HAP-1 (cell line): ENCODE results near the gene ZNHIT1.
A peak's percentile ranks its signal among the peaks of the same experiment; 100 is the strongest.
"Not testable (repeated sequence)": the region's sequence is repeated elsewhere in the genome, so short reads cannot be mapped to it uniquely, and the experiment has no call there.

Experiments
- DNase-seq, 2 experiments: peaks; one replicate each; pipeline ENCODE4 v3.0.0-alpha.2; 2016 to 2020; ENCODE audit warnings: low spot score in 2 of 2
- H3K27me3 ChIP-seq: fragments of 250-450 bp; sonication (Bioruptor Pico); 2 replicates; pipeline ENCODE4 v1.5.1; 2020; ENCODE audit warnings: low read depth, mild to moderate bottlenecking, moderate library complexity
- H3K36me3 ChIP-seq: fragments of 250-450 bp; sonication (Bioruptor Pico); replicated peaks from 2 replicates; pipeline ENCODE4 v1.5.1; 2020; ENCODE audit warnings: mild to moderate bottlenecking
- H3K4me1 ChIP-seq: fragments of 250-450 bp; sonication (Bioruptor Pico); 2 replicates; pipeline ENCODE4 v1.5.1; 2020; ENCODE audit warnings: mild to moderate bottlenecking
- H3K4me3 ChIP-seq: fragments of 250-450 bp; sonication (Bioruptor Pico); 2 replicates; pipeline ENCODE4 v1.5.1; 2020; ENCODE audit warnings: mild to moderate bottlenecking, moderate library complexity
- H3K9me3 ChIP-seq: fragments of 250-450 bp; sonication (Bioruptor Pico); 2 replicates; pipeline ENCODE4 v1.5.1; 2020; ENCODE audit warnings: mild to moderate bottlenecking, moderate library complexity
- in situ Hi-C: fragments of 300-500 bp; cut with MboI; formaldehyde crosslinking; loops from 3 replicates; pipeline ENCODE4 v1.14.3; 2020; ENCODE audit warnings: low sequenced_read_pairs, inconsistent platforms, mixed read lengths

ZNHIT1 gene

DNA sequence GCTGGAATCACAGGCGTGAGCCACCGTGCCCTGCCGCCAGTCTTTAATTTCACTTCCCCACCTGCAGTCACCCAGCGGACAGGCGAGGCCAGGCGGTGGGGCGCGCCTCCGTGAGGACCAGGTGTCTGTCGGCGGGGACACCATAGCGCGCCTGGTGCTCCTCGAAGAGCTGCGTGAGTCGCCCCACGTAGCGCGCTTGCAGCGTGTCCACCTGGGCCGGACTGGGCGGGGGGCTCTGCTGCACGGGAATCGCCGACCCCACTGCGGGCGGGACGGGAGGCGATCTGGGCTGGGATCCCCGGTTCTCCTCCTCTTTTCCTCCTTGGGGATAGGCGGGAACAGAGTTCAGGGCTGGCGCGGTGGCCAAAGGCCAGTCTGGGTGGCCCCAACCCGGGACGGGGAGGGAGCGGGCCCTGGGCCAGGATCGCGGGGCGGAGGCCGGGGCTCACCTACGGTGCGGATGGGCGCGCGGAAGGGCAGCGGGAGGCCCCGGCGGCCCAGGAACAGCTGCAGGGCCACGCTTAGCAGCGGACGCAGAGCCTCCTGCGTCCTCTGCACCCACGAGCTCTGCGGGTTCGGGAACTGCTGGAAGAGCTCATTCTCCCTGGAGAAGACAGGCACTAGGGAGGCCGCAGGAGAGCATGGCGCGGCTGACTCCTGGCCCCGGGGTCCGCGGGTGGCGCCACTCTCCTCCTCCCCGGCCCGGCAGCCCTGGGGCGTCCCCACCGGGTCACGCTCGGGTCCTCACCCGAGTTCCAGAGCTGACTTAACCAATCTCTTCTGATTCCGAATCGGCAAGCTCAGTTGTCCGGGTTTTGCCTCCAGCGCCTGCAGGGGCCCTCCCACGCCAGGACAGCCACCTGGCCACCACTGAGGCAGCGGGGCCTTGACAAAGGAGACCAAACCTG is 16.0 kb upstream of the ZNHIT1 start:
- Histone ChIP-seq H3K36me3 (0 out of 2 replicates have a peak, but pooled peaks cover 4% of the 10 kb centered on the region), H3K27me3 (no peaks in the 10 kb centered on the region), H3K9me3 (no peaks in the 10 kb centered on the region), H3K4me1 (no peaks in the 10 kb centered on the region), H3K4me3 (no peak overlapping the region)
- in situ Hi-C loops, result no loop called here
- DNase-seq, result no peak

DNA sequence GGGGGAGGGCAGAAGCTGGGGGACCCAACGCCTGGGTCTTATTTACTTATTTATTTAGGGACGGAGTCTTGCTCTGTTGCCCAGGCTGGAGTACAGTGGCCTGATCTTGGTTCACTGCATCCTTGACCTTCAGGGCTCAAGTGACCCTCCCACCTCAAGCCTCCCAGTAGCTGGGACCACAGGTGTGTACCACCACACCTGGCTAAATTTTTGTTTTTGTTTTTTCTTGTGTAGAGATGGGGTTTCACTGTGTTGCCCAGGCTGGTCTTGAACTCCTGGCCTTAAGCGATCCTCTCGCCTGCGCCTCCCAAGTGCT is 15.4 kb upstream of the ZNHIT1 start:
- H3K27me3 ChIP-seq, result no peaks in the 10 kb centered on the region
- no peaks in the 10 kb centered on the region for H3K4me1 ChIP-seq
- in situ Hi-C loops, result no loop called here
- 0 out of 2 replicates have a peak, but pooled peaks cover 4% of the 10 kb centered on the region for H3K36me3 ChIP-seq
- no peak for DNase-seq
- H3K4me3 ChIP-seq, result no peak overlapping the region
- no peaks in the 10 kb centered on the region for H3K9me3 ChIP-seq

DNA sequence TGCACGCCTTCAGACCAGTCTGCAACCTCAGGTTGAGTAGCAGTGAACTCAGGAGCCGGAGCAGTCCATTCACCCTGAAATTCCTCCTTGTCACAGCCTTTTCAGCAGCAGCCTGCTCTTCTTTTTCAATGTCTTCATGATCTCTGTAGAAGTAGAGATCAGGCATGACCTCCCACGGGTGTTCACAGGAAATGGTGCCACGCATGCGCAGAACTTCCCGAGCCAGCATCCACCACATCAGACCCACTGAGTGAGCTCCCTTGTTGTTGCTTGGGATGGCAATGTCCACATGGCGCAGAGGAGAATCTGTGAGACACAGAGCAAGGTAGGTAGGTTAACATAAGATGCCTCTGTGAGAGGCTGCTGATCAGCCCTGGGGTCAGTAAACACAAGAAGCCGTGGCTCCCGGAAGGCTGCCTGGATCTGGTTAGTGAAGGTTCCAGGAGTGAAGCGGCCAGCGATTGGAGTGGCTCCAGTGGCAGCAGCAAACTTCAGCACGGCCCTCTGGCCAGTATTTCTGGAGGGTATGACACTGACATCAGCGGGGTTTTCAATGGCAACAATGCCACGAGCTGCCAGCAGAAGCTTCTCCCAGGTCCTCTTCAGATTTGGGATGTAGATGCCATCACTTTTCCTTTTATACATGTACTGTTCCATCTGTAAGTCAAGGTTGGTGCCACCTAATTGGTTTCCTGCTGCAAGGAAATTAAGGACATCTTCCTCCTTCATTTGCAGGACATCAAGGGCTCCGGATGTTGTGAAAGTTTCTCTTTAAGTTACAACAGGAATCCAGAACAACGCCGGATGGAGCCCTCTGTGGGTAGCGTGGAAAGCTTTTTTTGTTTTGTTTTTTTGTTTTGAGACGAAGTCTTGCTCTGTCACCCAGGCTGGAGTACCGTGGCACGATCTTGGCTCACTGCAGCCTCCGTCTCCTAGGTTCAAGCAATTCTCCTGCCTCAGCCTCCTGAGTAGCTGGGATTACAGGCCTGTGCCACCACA is 13.9 kb upstream of the ZNHIT1 start:
- DNase-seq, H3K4me3 ChIP-seq, H3K36me3 ChIP-seq, H3K9me3 ChIP-seq, H3K27me3 ChIP-seq, in situ Hi-C loops, H3K4me1 ChIP-seq: not testable (repeated sequence)

DNA sequence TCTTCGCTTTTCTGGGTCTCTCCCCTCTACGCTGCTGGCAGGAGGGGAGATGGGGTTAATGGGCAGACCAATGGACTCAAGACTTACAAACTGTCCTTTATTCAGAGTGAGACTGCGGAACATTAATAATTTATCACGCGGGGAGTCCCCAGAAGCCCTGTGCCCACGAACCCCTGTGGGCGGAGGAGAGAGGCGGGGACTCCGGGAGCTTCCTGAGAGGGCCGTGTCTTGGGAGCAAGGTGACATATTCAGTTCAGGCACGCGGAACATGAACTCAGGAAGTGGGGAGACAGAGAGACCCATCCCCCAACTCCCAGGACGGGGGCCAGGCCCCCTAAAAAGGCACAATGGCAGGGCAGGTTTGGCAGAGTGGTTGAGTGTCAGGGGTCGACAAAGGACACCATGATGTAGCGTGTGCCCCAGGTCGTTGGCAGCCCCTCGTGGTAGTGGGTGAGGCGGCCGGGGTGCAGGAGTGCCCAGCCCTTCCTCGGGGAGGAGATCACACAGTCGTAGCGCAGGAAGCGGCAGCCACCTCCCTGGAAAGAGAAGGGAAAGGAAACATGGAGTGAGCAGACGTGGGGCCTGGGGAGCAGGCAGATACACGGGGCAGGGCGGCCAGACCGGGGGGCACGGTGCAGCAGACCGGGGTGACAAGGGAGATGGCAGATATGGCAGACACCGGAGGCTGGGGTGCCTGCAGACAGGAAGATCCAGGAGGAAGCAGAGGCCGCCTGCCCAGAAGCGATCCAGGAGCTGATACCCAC is 11.9 kb upstream of the ZNHIT1 start:
- Histone ChIP-seq H3K36me3 (peaks cover 20% of the 10 kb centered on the region), H3K27me3 (no peaks in the 10 kb centered on the region), H3K4me3 (no peak overlapping the region), H3K9me3 (no peaks in the 10 kb centered on the region), H3K4me1 (no peaks in the 10 kb centered on the region)
- in situ Hi-C loops, result no loop called here
- DNase-seq, result no peak

DNA sequence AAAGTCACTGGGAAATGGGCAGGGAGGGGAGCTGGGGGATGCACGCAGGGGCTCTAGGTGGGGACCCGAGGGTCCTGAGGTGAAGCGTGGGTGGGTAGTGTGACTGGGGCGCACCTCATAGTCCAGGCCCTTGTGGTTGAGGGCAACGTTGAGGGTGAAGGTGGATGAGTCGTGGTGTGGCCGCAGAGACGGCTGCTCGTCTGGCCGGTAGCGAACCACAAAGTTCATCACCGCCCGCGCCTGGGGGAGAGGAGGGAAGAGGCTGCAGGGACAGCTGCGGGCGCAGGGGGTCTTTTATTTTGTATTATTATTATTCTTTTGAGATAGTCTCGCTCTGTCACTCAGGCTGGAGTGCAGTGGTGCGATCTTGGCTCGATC is 11.3 kb upstream of the ZNHIT1 start:
- Histone ChIP-seq H3K4me3 (no peak overlapping the region), H3K36me3 (peaks cover 23% of the 10 kb centered on the region), H3K9me3 (no peaks in the 10 kb centered on the region), H3K27me3 (no peaks in the 10 kb centered on the region), H3K4me1 (no peaks in the 10 kb centered on the region)
- DNase-seq, result no peak
- in situ Hi-C loops, result no loop called here

DNA sequence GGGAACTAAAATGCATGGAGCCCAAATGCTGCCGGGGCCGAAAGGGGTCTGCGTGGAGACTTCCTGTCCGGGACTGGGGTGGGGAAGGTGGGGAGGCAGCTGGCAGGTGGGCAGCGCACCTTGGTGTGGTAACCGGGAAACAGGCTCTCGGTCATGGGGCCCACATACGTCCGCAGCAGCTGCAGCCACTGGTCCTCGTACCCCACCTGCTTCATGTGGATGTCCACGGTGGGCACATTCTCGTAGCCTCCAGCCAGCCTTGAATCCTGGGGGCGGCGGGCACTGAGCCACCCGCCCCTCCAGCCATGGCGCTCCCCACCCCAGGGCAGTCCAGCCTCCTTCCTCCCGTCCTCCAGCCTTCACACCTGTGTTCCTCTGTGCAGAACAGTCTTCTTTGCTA is 10.5 kb upstream of the ZNHIT1 start:
- H3K4me1 ChIP-seq, result no peaks in the 10 kb centered on the region
- H3K4me3 ChIP-seq, result no peak overlapping the region
- H3K9me3 ChIP-seq, result no peaks in the 10 kb centered on the region
- no peak for DNase-seq
- in situ Hi-C loops, result no loop called here
- H3K36me3 ChIP-seq, result peaks cover 27% of the 10 kb centered on the region
- no peaks in the 10 kb centered on the region for H3K27me3 ChIP-seq

DNA sequence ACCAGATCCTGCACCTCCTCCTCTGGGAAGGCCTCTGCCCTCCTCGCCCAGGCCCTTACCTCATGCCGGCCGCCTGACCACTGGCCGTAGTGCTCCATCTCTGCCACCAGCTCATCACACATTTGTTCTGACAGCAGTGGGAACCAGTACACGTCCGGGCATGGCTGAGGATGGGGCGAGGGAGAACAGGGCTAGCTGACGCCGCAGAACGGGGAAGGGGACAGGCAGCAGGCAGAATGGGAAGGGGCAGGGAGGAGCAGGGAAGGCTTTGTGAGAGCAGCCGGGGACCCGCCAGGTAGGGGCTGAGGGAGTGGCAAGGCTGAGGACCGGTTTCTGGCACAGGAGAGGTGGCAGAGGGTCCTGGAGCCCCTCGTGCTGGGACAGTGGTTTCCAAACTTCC is 9.2 kb upstream of the ZNHIT1 start:
- Histone ChIP-seq H3K9me3 (no peaks in the 10 kb centered on the region), H3K36me3 (peaks cover 29% of the 10 kb centered on the region), H3K4me1 (no peaks in the 10 kb centered on the region), H3K27me3 (no peaks in the 10 kb centered on the region), H3K4me3 (no peak overlapping the region)
- in situ Hi-C loops, result no loop called here
- DNase-seq, result no peak

DNA sequence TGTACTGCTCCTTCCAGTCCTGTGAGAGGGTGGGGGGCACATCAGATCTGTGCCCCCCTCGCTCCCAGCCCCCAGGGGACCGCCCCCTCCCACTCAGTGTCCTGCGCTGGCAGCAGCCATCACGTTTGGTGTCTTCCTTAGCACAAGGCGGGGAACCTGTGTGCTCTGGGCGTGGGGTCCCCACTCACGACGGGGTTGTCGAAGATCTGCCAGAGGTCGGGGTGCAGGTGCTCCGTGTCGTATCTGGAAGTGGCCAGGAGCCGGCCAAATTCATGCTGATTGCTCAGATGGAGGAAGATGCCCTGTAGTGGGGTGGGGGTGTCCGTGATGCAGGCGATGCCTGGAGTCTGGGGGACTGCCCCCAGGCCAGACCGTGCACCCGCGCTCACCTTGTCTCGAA is 7.8 kb upstream of the ZNHIT1 start:
- Histone ChIP-seq H3K36me3 (peaks cover 42% of the 10 kb centered on the region), H3K4me3 (no peak overlapping the region), H3K27me3 (no peaks in the 10 kb centered on the region), H3K9me3 (no peaks in the 10 kb centered on the region), H3K4me1 (no peaks in the 10 kb centered on the region)
- DNase-seq, result no peak
- in situ Hi-C loops, result no loop called here

DNA sequence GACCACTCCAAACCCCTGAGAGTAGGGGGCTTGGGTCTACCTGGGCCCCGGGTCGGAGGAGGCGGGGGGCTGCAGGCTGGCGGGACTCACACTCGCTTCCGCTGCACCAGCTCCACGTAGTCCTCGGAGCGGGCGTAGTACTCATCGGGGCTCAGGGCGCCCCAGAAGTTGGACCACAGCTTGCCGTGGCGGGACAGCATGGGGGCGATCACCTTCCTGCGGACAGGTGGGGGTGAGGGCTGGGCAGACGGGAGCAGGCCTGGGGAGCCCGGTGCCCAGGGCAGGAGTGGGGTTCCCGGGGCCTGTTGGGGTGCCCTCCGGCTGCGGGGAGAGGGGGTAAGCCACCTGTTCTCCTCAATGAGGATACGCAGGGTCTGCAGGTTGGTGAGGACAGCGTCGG is 6.5 kb upstream of the ZNHIT1 start:
- Histone ChIP-seq H3K27me3 (no peaks in the 10 kb centered on the region), H3K9me3 (no peaks in the 10 kb centered on the region), H3K4me1 (peaks cover 5% of the 10 kb centered on the region), H3K4me3 (no peak overlapping the region), H3K36me3 (peaks cover 48% of the 10 kb centered on the region)
- no peak for DNase-seq
- in situ Hi-C loops, result no loop called here

DNA sequence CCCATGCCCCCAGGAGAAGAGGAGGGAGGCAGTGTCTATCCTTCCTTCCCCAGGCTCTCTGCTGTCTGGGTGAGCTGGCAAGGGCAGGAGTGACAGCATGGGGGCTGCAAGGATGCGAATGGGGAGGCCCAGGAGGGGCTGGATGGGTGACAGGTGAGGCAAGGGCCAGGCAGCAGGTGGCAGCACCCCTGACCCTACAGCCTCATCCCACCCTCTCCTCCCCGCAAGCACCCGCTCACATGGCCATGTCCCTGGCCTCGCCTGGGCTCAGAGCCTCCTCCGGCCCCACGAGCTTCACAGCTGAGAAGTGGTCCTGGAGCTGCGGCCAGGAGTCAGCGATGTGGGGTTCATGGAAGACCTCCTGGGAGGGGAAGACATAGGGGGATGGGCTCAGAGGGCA is 6.0 kb upstream of the ZNHIT1 start:
- no peaks in the 10 kb centered on the region for H3K9me3 ChIP-seq
- H3K27me3 ChIP-seq, result no peaks in the 10 kb centered on the region
- in situ Hi-C loops, result no loop called here
- DNase-seq, result no peak
- peaks cover 8% of the 10 kb centered on the region for H3K4me1 ChIP-seq
- H3K4me3 ChIP-seq, result no peak overlapping the region
- peaks cover 47% of the 10 kb centered on the region for H3K36me3 ChIP-seq

DNA sequence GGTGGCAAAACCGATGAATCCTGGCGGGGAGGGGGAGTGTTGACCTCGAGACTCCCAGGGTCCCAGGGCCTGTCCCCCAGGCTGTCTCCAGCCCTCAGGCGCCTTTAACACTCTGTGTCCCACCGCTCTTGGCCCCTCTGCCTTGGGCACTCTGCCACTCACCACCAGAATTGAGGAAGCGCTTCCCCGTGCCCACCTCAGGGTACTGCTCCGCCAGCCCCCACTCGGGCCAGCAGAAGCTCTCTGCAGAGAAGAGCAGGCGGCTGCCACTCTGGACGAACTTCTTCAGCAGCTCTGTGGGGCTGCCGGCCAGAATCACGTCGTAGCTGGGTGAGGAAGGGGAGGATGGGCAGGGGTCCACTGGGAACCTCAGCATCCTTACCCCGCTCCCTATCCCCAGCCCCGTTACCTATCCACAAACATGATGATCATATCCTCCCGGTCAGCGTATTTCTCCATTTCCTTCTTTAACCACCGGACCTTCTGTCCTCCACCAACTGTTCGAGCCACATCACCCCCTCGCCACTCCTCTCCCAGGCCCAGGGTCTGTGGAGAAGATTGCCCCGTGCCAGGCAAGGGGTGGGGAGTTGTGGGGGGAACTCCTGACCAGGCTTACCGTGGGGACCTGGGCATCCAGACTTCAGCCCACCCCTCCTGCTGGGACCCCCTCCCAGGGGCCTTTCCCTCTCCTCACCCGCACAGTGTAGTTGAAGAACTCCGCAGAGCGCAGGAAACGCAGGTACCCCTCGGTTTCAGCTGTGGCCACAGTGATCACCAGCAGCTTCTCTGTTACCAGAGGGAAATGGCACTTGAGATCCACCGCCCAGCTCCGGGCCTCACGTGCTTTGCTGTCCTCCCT is 1.7 kb upstream of the ZNHIT1 start:
- Histone ChIP-seq H3K4me3 (peak overlapping the region; percentile 56), H3K9me3 (no peaks in the 10 kb centered on the region), H3K36me3 (peaks cover 31% of the 10 kb centered on the region), H3K4me1 (peaks cover 8% of the 10 kb centered on the region), H3K27me3 (no peaks in the 10 kb centered on the region)
- no peak for DNase-seq
- in situ Hi-C loops, result no loop called here

DNA sequence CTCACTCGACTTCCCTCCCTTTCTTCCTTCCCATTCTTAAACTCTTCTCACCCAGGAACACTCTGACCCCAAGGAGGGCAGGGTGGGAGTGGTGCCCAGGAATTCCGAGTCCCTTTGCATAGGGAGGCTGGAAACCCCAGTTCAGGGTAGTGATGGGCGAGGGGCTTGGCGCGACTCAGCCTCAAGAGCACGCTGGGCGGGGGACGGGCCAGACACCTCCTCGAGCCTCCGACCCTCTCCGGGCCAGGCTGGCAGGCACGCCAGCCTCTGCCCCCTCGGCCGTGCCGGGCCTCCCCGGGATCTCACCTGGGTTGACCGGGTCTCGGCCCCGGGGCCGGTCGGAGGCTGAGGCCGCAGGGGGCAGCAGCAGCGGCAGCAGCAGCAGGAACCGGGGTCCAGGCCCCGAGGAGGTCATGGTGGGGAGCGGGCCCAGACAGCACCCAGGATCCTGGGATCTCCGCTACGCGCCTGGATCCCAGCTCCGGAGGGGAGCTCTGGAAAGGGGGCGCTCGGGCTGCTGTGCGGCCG is 1.0 kb upstream of the ZNHIT1 start:
- peak overlapping the region; percentile 56 for H3K4me3 ChIP-seq
- peak in 1 of 2 experiments; percentile 28 for DNase-seq
- in situ Hi-C loops, result no loop called here

More for the DNA sequence above, 1.0 kb upstream of the ZNHIT1 start:
- H3K36me3 ChIP-seq, result peaks cover 26% of the 10 kb centered on the region
- H3K27me3 ChIP-seq, result no peaks in the 10 kb centered on the region
- peaks cover 8% of the 10 kb centered on the region for H3K4me1 ChIP-seq
- no peaks in the 10 kb centered on the region for H3K9me3 ChIP-seq
